Measurements from ENCODE around the gene SEC14L1.

SEC14L1 gene

DNA sequence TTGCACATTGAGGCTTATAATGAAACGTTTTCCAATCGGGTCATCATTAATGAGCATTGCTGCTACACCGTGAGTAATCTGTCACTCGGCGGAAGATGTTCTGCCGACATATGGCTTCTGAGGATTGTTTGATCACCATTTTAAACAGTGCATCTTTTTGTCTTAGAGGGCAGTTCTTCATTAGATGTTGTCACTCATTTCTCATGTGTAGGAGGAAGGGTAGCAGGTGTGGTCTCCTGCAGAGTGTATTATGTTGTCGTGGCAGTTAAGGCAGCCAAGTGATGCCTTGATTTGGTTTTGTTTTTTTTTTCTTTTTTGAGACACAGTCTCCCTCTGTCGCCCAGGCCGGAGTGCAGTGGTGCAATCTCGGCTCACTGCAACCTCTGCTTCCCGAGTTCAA, 50.5 kb downstream of the SEC14L1 start:
- Histone ChIP-seq H3K9ac (no peak overlapping the region), H3K79me2 (ENCODE audit: insufficient read depth, low read depth) (peaks cover 32% of the 10 kb centered on the region; the same call in 1 of the 2 replicates), H3K4me3 (IDR thresholded peaks at IDR 0.05; ENCODE audit: insufficient read depth, low read depth, low read length) (no peak overlapping the region), H2AFZ (ENCODE audit: low read depth) (no peak overlapping the region), H4K20me1 (ENCODE audit: insufficient read depth) (no peaks in the 10 kb centered on the region), H3K27me3 (ENCODE audit: insufficient read depth, low read depth) (no peaks in the 10 kb centered on the region), H3K4me1 (ENCODE audit: low read depth, poor library complexity, severe bottlenecking) (peaks cover 38% of the 10 kb centered on the region), H3K27ac (no peak overlapping the region), H3K4me2 (no peak overlapping the region), H3K36me3 (ENCODE audit: insufficient read depth) (peaks cover 4% of the 10 kb centered on the region; the same call in 1 of the 2 replicates)
- TF ChIP-seq, protein P1, sequence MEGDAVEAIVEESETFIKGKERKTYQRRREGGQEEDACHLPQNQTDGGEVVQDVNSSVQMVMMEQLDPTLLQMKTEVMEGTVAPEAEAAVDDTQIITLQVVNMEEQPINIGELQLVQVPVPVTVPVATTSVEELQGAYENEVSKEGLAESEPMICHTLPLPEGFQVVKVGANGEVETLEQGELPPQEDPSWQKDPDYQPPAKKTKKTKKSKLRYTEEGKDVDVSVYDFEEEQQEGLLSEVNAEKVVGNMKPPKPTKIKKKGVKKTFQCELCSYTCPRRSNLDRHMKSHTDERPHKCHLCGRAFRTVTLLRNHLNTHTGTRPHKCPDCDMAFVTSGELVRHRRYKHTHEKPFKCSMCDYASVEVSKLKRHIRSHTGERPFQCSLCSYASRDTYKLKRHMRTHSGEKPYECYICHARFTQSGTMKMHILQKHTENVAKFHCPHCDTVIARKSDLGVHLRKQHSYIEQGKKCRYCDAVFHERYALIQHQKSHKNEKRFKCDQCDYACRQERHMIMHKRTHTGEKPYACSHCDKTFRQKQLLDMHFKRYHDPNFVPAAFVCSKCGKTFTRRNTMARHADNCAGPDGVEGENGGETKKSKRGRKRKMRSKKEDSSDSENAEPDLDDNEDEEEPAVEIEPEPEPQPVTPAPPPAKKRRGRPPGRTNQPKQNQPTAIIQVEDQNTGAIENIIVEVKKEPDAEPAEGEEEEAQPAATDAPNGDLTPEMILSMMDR (conservative IDR thresholded peaks at IDR 0.05; ENCODE audit: low read depth, low read length) = no peak

DNA sequence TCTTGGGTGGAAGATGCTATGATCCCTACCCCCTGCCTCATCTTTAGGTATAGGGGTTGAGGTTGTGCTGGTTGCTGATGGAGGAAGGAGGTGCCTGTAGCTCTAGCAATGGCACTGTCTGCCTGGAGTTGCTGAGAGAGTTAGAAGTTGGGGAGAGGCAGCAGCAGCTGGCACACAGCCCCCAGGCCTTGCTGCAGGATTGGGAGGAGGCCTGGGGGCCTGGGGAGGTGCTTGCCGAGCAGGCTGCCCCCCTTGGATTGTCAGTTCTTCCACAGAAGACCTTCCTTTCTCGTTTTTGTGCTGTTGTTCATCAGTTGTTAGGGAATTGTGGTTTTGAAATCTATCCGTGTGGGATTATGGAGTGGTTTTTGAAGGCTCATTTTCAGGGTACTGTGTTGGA, 52.9 kb downstream of the SEC14L1 start:
- no peak overlapping the region for H3K4me2 ChIP-seq
- no peak overlapping the region for H3K9ac ChIP-seq
- H3K27ac ChIP-seq = no peak overlapping the region
- peaks cover 11% of the 10 kb centered on the region; the same call in 1 of the 2 replicates for H3K36me3 ChIP-seq (ENCODE audit: insufficient read depth)
- no peak overlapping the region for H3K4me3 ChIP-seq (IDR thresholded peaks at IDR 0.05; ENCODE audit: insufficient read depth, low read depth, low read length)
- peaks cover 21% of the 10 kb centered on the region; the same call in 1 of the 2 replicates for H3K79me2 ChIP-seq (ENCODE audit: insufficient read depth, low read depth)
- H4K20me1 ChIP-seq (ENCODE audit: insufficient read depth) = no peaks in the 10 kb centered on the region
- H2AFZ ChIP-seq (ENCODE audit: low read depth) = no peak overlapping the region
- H3K27me3 ChIP-seq (ENCODE audit: insufficient read depth, low read depth) = no peaks in the 10 kb centered on the region
- TF ChIP-seq, protein P1 (conservative IDR thresholded peaks at IDR 0.05; ENCODE audit: low read depth, low read length) = no peak
- H3K4me1 ChIP-seq (ENCODE audit: low read depth, poor library complexity, severe bottlenecking) = peaks cover 18% of the 10 kb centered on the region

DNA sequence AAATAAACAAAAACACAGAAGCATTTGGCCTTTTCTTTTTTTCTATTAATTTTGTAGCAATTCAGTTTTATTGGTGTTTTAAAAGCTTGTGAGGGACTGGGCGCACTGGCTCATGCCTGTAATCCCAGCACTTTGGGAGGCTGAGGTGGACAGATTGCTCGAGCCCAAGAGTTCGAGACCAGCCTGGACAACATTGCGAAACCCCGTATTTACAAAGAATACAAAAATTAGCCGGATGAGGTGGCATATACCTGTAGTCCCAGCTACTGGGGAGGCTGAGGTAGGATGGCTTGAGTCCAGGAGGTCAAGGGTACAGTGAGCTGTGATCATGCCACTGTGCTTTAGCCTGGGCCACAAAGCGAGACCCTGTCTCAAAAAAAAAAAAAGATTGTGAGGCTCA, 53.4 kb downstream of the SEC14L1 start:
- no peak overlapping the region for H3K27ac ChIP-seq
- H3K79me2 ChIP-seq (ENCODE audit: insufficient read depth, low read depth) = peaks cover 15% of the 10 kb centered on the region; the same call in 1 of the 2 replicates
- no peaks in the 10 kb centered on the region for H4K20me1 ChIP-seq (ENCODE audit: insufficient read depth)
- H3K36me3 ChIP-seq (ENCODE audit: insufficient read depth) = peaks cover 11% of the 10 kb centered on the region; the same call in 1 of the 2 replicates
- H2AFZ ChIP-seq (ENCODE audit: low read depth) = no peak overlapping the region
- no peak overlapping the region for H3K9ac ChIP-seq
- TF ChIP-seq, protein P1 (conservative IDR thresholded peaks at IDR 0.05; ENCODE audit: low read depth, low read length) = no peak
- H3K4me1 ChIP-seq (ENCODE audit: low read depth, poor library complexity, severe bottlenecking) = peaks cover 12% of the 10 kb centered on the region
- no peak overlapping the region for H3K4me2 ChIP-seq
- no peaks in the 10 kb centered on the region for H3K27me3 ChIP-seq (ENCODE audit: insufficient read depth, low read depth)
- H3K4me3 ChIP-seq (IDR thresholded peaks at IDR 0.05; ENCODE audit: insufficient read depth, low read depth, low read length) = no peak overlapping the region

DNA sequence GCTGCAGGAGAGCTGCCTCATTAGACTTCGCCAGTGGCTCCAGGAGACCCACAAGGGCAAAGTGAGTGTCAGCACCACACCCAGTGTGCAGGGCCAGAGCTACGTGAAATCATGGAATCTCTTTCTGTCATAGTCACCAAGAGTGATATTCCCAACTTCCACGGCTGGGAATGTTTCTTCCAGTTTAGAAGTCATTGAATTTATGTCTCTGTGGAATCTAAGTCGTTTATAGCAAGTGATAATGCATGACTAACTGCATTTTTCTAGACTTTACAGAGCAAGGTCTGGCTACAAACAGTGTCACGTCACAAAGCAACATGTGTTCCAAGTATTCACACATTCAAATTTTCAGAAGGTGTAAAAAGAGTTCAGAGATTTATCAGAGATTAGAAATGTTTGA, 55.5 kb downstream of the SEC14L1 start:
- H3K79me2 ChIP-seq (ENCODE audit: insufficient read depth, low read depth) = no peaks in the 10 kb centered on the region
- H3K4me1 ChIP-seq (ENCODE audit: low read depth, poor library complexity, severe bottlenecking) = no peaks in the 10 kb centered on the region
- no peaks in the 10 kb centered on the region for H3K27me3 ChIP-seq (ENCODE audit: insufficient read depth, low read depth)
- no peaks in the 10 kb centered on the region for H4K20me1 ChIP-seq (ENCODE audit: insufficient read depth)
- H3K27ac ChIP-seq = no peak overlapping the region
- H2AFZ ChIP-seq (ENCODE audit: low read depth) = no peak overlapping the region
- no peak overlapping the region for H3K4me3 ChIP-seq (IDR thresholded peaks at IDR 0.05; ENCODE audit: insufficient read depth, low read depth, low read length)
- no peak overlapping the region for H3K4me2 ChIP-seq
- TF ChIP-seq, protein P1 (conservative IDR thresholded peaks at IDR 0.05; ENCODE audit: low read depth, low read length) = no peak
- peaks cover 11% of the 10 kb centered on the region; the same call in 1 of the 2 replicates for H3K36me3 ChIP-seq (ENCODE audit: insufficient read depth)
- no peak overlapping the region for H3K9ac ChIP-seq
